Astrocyte of the spinal cord (primary cell): ENCODE results near the gene CLASP2.
"Not testable (repeated sequence)": the region's sequence is repeated elsewhere in the genome, so short reads cannot be mapped to it uniquely, and the experiment has no call there.

Experiments used
- DNase-seq: peaks from one replicate; pipeline ENCODE4 v3.0.0; 2011; ENCODE audit warnings: low read depth, low spot score
- H3K4me3 ChIP-seq: 2 replicates; pipeline ENCODE4 v1.5.1; 2011; ENCODE audit warnings: low read depth, mild to moderate bottlenecking, low read length, moderate library complexity
- CTCF ChIP-seq: IDR thresholded peaks from 2 replicates; pipeline ENCODE4 v1.5.1; 2012; ENCODE audit warnings: low read depth, mild to moderate bottlenecking, low read length, inconsistent platforms
- in situ Hi-C: cut with HindIII; loops from 2 replicates; pipeline ENCODE4 v1.10.0; 2017; ENCODE audit warnings: low sequenced_read_pairs

Gene CLASP2

GRCh38 chr3:33717866-33718594 is at the start of gene CLASP2:
Gene CLASP2, minus strand, starts transcription at chr3:33718254. Its CDS starts 252 bp downstream, at chr3:33718002.
- DNase-seq, result peak; percentile 89
- in situ Hi-C loops, result no loop called here
- peak within 1 kb of the TSS; percentile 77 for H3K4me3 ChIP-seq
- no peak for TF ChIP-seq CTCF

- no peak overlapping the region for H3K4me3 ChIP-seq
- TF ChIP-seq CTCF, result no peak
- DNase-seq, result peak; percentile 3
- in situ Hi-C loops, result no loop called here
These were observed 40.8 kb upstream of the CLASP2 start for GRCh38 chr3:33758864-33759263.

- in situ Hi-C loops, result no loop called here
- H3K4me3 ChIP-seq, result no peak overlapping the region
- no peak for TF ChIP-seq CTCF
- DNase-seq, result no peak
These were observed 40.2 kb upstream of the CLASP2 start for GRCh38 chr3:33758281-33758680.

GRCh38 chr3:33754391-33754790 is 36.3 kb upstream of the CLASP2 start:
- H3K4me3 ChIP-seq, DNase-seq, in situ Hi-C loops: not testable (repeated sequence)

- no peak for TF ChIP-seq CTCF
- H3K4me3 ChIP-seq, result no peak overlapping the region
- in situ Hi-C loops, result no loop called here
- no peak for DNase-seq
These were observed 33.3 kb upstream of the CLASP2 start for GRCh38 chr3:33751336-33751735.

GRCh38 chr3:33750211-33750548 is 32.1 kb upstream of the CLASP2 start:
- H3K4me3 ChIP-seq, result no peak overlapping the region
- no peak for DNase-seq
- TF ChIP-seq CTCF, result no peak
- in situ Hi-C loops, result no loop called here

GRCh38 chr3:33749546-33750210 is 31.6 kb upstream of the CLASP2 start:
- peak; percentile 3 for DNase-seq
- in situ Hi-C loops, result no loop called here
- no peak overlapping the region for H3K4me3 ChIP-seq
- no peak for TF ChIP-seq CTCF
